GM13977 (cell line): ENCODE measurements around the gene FMO1.
A peak's percentile ranks its signal among the peaks of the same experiment; 100 is the strongest.
"Not testable (repeated sequence)": the region's sequence is repeated elsewhere in the genome, so short reads cannot be mapped to it uniquely, and the experiment has no call there.

ENCODE experiments used
- DNase-seq: peaks from one replicate; pipeline ENCODE4 v3.0.0; 2012; ENCODE audit warnings: low spot score
- CTCF ChIP-seq: IDR thresholded peaks from 2 replicates; pipeline ENCODE4 v1.5.1; 2012; ENCODE audit warnings: mild to moderate bottlenecking, control low read depth; ENCODE audit not compliant: insufficient read depth; ENCODE audit errors: extremely low read depth, missing control alignments
- in situ Hi-C: fragments of 300-500 bp; cut with MboI; formaldehyde crosslinking; loops from one replicate; pipeline ENCODE4 v1.12.0; 2022; ENCODE audit warnings: low sequenced_read_pairs, low pct_unique_long_range_greater_than_20kb, mixed read lengths, inconsistent platforms; ENCODE audit not compliant: unreplicated experiment

Gene FMO1

GRCh38 chr1:171220581-171221054, 27.7 kb upstream of the FMO1 start:
- DNase-seq, result no peak
- TF ChIP-seq CTCF, result no peak
- in situ Hi-C loops, result no loop called here

- DNase-seq, result no peak
- no peak for TF ChIP-seq CTCF
- in situ Hi-C loops, result no loop called here
Measured at GRCh38 chr1:171221665-171222591, 26.4 kb upstream of the FMO1 start.

GRCh38 chr1:171222936-171223335, 25.4 kb upstream of the FMO1 start:
- no peak for TF ChIP-seq CTCF
- DNase-seq, result no peak
- in situ Hi-C loops, result no loop called here

GRCh38 chr1:171224257-171224656, 24.0 kb upstream of the FMO1 start:
- DNase-seq, in situ Hi-C loops: not testable (repeated sequence)

- in situ Hi-C loops, result no loop called here
- peak; percentile 67 for TF ChIP-seq CTCF
Measured at GRCh38 chr1:171226747-171227370, 21.4 kb upstream of the FMO1 start.

GRCh38 chr1:171231326-171231725, 17.0 kb upstream of the FMO1 start:
- no peak for DNase-seq
- no peak for TF ChIP-seq CTCF
- in situ Hi-C loops, result no loop called here

More at GRCh38 chr1:171226747-171227370, 21.4 kb upstream of the FMO1 start:
- peak; percentile 64 for DNase-seq

- in situ Hi-C loops, result no loop called here
- no peak for TF ChIP-seq CTCF
- DNase-seq, result no peak
Measured at GRCh38 chr1:171233183-171233582, 15.1 kb upstream of the FMO1 start.

- in situ Hi-C loops, DNase-seq: not testable (repeated sequence)
Measured at GRCh38 chr1:171236231-171236630, 12.1 kb upstream of the FMO1 start.
